Liver (tissue), 9 donors: ENCODE data around the gene RAB11A. TPM values are rescaled to one million over a fixed set of nuclear protein-coding genes. Genes with fewer than 3 reads are reported as not detected.

Source experiments
- DNase-seq: peaks from one replicate; pipeline ENCODE4 v3.0.0-alpha.2; 2017; ENCODE audit warnings: low spot score
- H3K27ac ChIP-seq, 2 donors: one replicate each; pipeline ENCODE4 v1.7.0; 2013; ENCODE audit warnings: inconsistent platforms in 2 of 2, low read length in 2 of 2, control low read depth in 1 of 2, low read depth in 1 of 2, mild to moderate bottlenecking in 1 of 2
- H3K27me3 ChIP-seq, 4 donors: one replicate each; pipeline versions ENCODE4 v1.6.1 to v1.7.0; 2013; ENCODE audit warnings: low read length in 3 of 4, inconsistent platforms in 1 of 4, mild to moderate bottlenecking in 1 of 4, moderate library complexity in 1 of 4; ENCODE audit not compliant: control insufficient read depth in 4 of 4, insufficient read depth in 4 of 4
- H3K36me3 ChIP-seq, 4 donors: one replicate each; pipeline versions ENCODE4 v1.6.1 to v1.7.0; 2013; ENCODE audit warnings: low read length in 3 of 4, mild to moderate bottlenecking in 3 of 4, low read depth in 1 of 4, moderate library complexity in 1 of 4; ENCODE audit not compliant: control insufficient read depth in 4 of 4, insufficient read depth in 3 of 4
- H3K4me1 ChIP-seq, 4 donors: one replicate each; pipeline versions ENCODE4 v1.6.1 to v1.7.0; 2013; ENCODE audit warnings: low read length in 3 of 4, mild to moderate bottlenecking in 3 of 4, moderate library complexity in 1 of 4; ENCODE audit not compliant: control insufficient read depth in 4 of 4, insufficient read depth in 4 of 4
- H3K4me3 ChIP-seq, 3 donors: one replicate each; pipeline versions ENCODE4 v1.6.1 to v1.7.0; 2013; ENCODE audit warnings: low read length in 3 of 3, control low read depth in 1 of 3, low read depth in 1 of 3, mild to moderate bottlenecking in 1 of 3
- H3K9ac ChIP-seq, 2 donors: one replicate each; pipeline ENCODE4 v1.7.0; 2013; ENCODE audit warnings: low read length in 2 of 2, mild to moderate bottlenecking in 2 of 2, moderate library complexity in 2 of 2, control low read depth in 1 of 2, low read depth in 1 of 2
- H3K9me3 ChIP-seq, 4 donors: one replicate each; pipeline versions ENCODE4 v1.6.1 to v1.7.0; 2013; ENCODE audit warnings: low read length in 3 of 4; ENCODE audit not compliant: control insufficient read depth in 4 of 4
- ATF3 ChIP-seq: IDR thresholded peaks from 2 replicates; pipeline ENCODE4 v1.6.1; 2016; ENCODE audit warnings: antibody characterized with exemption
- EGR1 ChIP-seq, 2 donors: IDR thresholded peaks; 2 replicates each; pipeline ENCODE4 v1.6.1; 2016 to 2018; ENCODE audit warnings: antibody characterized with exemption in 2 of 2, low read depth in 2 of 2
- FOXA2 ChIP-seq: IDR thresholded peaks from 2 replicates; pipeline ENCODE4 v1.6.1; 2016; ENCODE audit warnings: antibody characterized with exemption
- GABPA ChIP-seq, 2 donors: IDR thresholded peaks in 1 of 2; conservative IDR thresholded peaks in 1 of 2; 2 replicates each; pipeline ENCODE4 v1.6.1; 2016; ENCODE audit warnings: antibody characterized with exemption in 2 of 2, mild to moderate bottlenecking in 1 of 2, moderate library complexity in 1 of 2
- HNF4A ChIP-seq, 2 donors: conservative IDR thresholded peaks; 2 replicates each; pipeline ENCODE4 v1.6.1; 2016; ENCODE audit warnings: antibody characterized with exemption in 2 of 2, mild to moderate bottlenecking in 2 of 2
- HNF4G ChIP-seq: IDR thresholded peaks from 2 replicates; pipeline ENCODE4 v1.6.1; 2016; ENCODE audit warnings: antibody characterized with exemption
- JUND ChIP-seq, 2 donors: IDR thresholded peaks; 2 replicates each; pipeline ENCODE4 v1.6.1; 2016; ENCODE audit warnings: antibody characterized with exemption in 2 of 2
- MAX ChIP-seq: IDR thresholded peaks from 2 replicates; pipeline ENCODE4 v1.6.1; 2016; ENCODE audit warnings: antibody characterized with exemption
- NR2F2 ChIP-seq: IDR thresholded peaks from 2 replicates; pipeline ENCODE4 v1.6.1; 2016; ENCODE audit warnings: antibody characterized with exemption
- RAD21 ChIP-seq, 2 donors: IDR thresholded peaks; 2 replicates each; pipeline ENCODE4 v1.6.1; 2016; ENCODE audit warnings: antibody characterized with exemption in 2 of 2, mild to moderate bottlenecking in 2 of 2
- REST ChIP-seq: IDR thresholded peaks from 2 replicates; pipeline ENCODE4 v1.6.1; 2016; ENCODE audit warnings: antibody characterized with exemption, mild to moderate bottlenecking
- RXRA ChIP-seq, 2 donors: IDR thresholded peaks; 2 replicates each; pipeline ENCODE4 v1.6.1; 2017 to 2018; ENCODE audit warnings: antibody characterized with exemption in 2 of 2, mild to moderate bottlenecking in 1 of 2
- SP1 ChIP-seq: IDR thresholded peaks from 2 replicates; pipeline ENCODE4 v1.6.1; 2018; ENCODE audit warnings: antibody characterized with exemption, mild to moderate bottlenecking
- TAF1 ChIP-seq: conservative IDR thresholded peaks from 2 replicates; pipeline ENCODE4 v1.6.1; 2016; ENCODE audit warnings: antibody characterized with exemption, mild to moderate bottlenecking
- YY1 ChIP-seq: IDR thresholded peaks from 2 replicates; pipeline ENCODE4 v1.6.1; 2016; ENCODE audit warnings: antibody characterized with exemption, mild to moderate bottlenecking
- ZBTB33 ChIP-seq: IDR thresholded peaks from 2 replicates; pipeline ENCODE4 v1.6.1; 2016; ENCODE audit warnings: antibody characterized with exemption
- WGBS: extraction: QIAGEN DNeasy Blood & Tissue Kit; methylation state at CpG from one replicate; pipeline ENCODE4 v1.1.7; 2013; 5-methylcytosine and 5-hydroxymethylcytosine counted together
- polyA plus RNA-seq, 2 donors: library from polyadenylated mRNA; stranded (reverse) in 1 of 2; unstranded in 1 of 2; fragments of 200-250 nt in 1 of 2; fragments of >200 nt in 1 of 2; fragmentation: Nextera tagmentation in 1 of 2; extraction: Ambion mirVana in 1 of 2; gene quantifications; one replicate each; pipeline versions ENCODE4 v1.2.1 to v1.2.3, GENCODE V29; 2013 to 2015
- total RNA-seq, 2 donors: library from RNA; depleted of rRNA; stranded (reverse); fragments of >200 nt; gene quantifications; one replicate each; pipeline ENCODE4 v1.2.3, GENCODE V29; 2014
- donor health status: healthy.
- donor health status: healthy.
- donor health status: healthy.
- donor health status: healthy.
- donor health status: healthy.

RAB11A gene
- total and polyA plus RNA-seq, 4 donors = 40.6 to 100 (median 81.7) TPM

GRCh38 chr15:65917936-65918335 lies 48.6 kb downstream of the RAB11A start (continued):
- TF ChIP-seq NR2F2 = no peak

GRCh38 chr15:65918357-65918920 lies 49.1 kb downstream of the RAB11A start:
- no peak overlapping the region for H3K9ac ChIP-seq
- H3K27me3 ChIP-seq = no peaks in the 10 kb centered on the region
- no peaks in the 10 kb centered on the region for H3K9me3 ChIP-seq
- 90% methylated on average over 3 of the region's 3 CpGs for WGBS
- H3K4me1 ChIP-seq = no peaks in the 10 kb centered on the region
- H3K27ac ChIP-seq = no peak overlapping the region
- DNase-seq = no peak
- no peak overlapping the region for H3K4me3 ChIP-seq
- TF ChIP-seq MAX (no peak), YY1 (no peak), GABPA (IDR thresholded peaks at IDR 0.05 in 1 of 2, conservative IDR thresholded peaks at IDR 0.05 in 1 of 2) (no peak), HNF4A (conservative IDR thresholded peaks at IDR 0.05) (no peak), ATF3 (no peak), HNF4G (no peak), RXRA (IDR thresholded peaks at IDR 0.05) (no peak), TAF1 (no peak), SP1 (no peak), FOXA2 (no peak)
- H3K36me3 ChIP-seq = no peaks in the 10 kb centered on the region

GRCh38 chr15:65918945-65919344 lies 49.7 kb downstream of the RAB11A start:
- H3K4me1 ChIP-seq = no peaks in the 10 kb centered on the region
- no peak for DNase-seq
- no peak for TF ChIP-seq GABPA (IDR thresholded peaks at IDR 0.05 in 1 of 2, conservative IDR thresholded peaks at IDR 0.05 in 1 of 2)
- no peak for TF ChIP-seq RAD21 (IDR thresholded peaks at IDR 0.05)
- TF ChIP-seq YY1 = no peak
- no peak for TF ChIP-seq HNF4G
- no peak for TF ChIP-seq SP1
- no peak for TF ChIP-seq ATF3
- TF ChIP-seq REST = no peak
- TF ChIP-seq EGR1 (IDR thresholded peaks at IDR 0.05; ENCODE audit: low read depth in 2 of 2) = no peak
- no peak for TF ChIP-seq RXRA (IDR thresholded peaks at IDR 0.05)
- TF ChIP-seq ZBTB33 = no peak
- no peak for TF ChIP-seq JUND (IDR thresholded peaks at IDR 0.05)
- no peak for TF ChIP-seq MAX
- no peak for TF ChIP-seq HNF4A (conservative IDR thresholded peaks at IDR 0.05)
- TF ChIP-seq FOXA2 = no peak
- H3K27ac ChIP-seq = no peak overlapping the region
- no peak overlapping the region for H3K9ac ChIP-seq
- no peaks in the 10 kb centered on the region for H3K9me3 ChIP-seq
- WGBS = 96% methylated on average over 5 of the region's 5 CpGs
- H3K4me3 ChIP-seq = no peak overlapping the region
- no peaks in the 10 kb centered on the region for H3K36me3 ChIP-seq
- H3K27me3 ChIP-seq = no peaks in the 10 kb centered on the region
